ENCODE measurements around the gene SLC4A8.
"Not testable (repeated sequence)": the region's sequence is repeated elsewhere in the genome, so short reads cannot be mapped to it uniquely, and the experiment has no call there.

The SLC4A8 gene

DNA sequence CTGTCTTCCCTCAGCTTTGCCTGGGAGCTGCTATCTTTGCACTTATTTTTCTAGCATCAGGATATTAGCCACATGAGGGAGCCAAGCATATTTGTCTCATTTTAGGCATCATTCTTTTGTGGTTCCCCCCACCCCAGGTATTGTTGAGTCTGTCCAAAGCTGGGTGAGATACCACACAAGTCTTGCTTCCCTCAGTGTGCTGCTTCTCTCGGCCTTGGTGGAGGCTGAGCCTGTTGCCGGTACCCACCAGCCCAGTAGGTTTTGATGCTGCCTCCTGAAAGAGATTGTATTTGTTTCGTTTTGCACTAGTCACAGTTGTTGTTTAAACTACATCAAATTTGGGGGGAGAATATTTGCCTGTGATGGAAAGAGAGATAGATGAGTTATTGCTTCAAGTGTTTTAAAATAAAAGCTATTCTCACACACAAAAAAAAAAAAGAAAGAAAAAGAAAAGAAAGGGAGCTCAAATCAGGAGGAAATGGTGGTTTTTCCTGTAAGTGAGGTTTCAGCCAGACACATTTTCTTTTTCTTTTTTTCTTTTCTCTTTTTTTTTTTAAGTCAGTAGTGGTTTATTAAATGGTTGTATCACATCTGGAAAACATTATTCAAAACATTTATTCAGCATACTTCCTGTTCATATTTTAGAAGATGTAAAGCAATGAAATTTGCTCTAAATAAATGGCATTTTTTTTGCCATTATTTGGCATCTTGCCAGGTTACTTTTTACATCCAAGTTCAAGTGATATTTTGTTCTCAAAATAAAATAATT lies 58.5 kb downstream of the SLC4A8 start:
- no peak for DNase-seq

DNA sequence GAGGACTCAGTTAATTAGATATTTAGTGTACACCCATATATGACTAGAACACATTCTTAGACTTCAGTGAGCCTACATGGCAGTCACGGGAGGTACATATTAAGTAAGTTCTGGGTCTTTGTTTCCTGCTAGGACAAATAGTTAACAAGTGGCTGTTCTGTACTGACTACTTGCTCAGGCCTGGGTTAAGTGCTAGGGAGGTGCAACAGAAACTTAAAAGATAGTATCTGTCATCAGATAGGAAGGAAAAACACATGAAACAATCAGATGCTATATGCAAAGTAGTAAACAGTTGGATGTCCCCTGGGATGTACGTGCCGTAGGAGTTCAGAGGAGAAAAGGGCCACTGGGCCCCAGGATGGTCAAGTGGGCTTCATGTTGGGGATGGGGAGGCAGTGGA lies 59.5 kb downstream of the SLC4A8 start:
- no peak for DNase-seq

DNA sequence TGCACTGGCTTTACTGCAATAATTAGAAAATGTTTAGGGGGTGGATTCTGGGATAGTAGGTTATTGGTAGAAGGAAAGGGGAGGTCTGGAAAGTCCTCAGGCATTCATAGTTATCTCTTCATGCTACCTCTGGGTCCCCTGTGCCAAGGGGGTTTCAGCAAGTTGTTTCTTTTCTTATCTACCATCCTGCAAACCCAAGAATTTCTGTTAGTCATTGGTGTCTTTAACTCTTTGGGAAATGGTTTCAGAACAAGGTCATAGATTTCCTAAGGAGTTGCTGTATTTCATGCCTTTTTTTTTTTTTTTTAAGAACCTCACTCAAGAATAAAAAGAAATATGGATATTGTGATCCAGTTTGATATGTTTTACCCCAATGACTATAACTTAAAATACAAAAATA lies 63.6 kb downstream of the SLC4A8 start:
- DNase-seq: no peak

DNA sequence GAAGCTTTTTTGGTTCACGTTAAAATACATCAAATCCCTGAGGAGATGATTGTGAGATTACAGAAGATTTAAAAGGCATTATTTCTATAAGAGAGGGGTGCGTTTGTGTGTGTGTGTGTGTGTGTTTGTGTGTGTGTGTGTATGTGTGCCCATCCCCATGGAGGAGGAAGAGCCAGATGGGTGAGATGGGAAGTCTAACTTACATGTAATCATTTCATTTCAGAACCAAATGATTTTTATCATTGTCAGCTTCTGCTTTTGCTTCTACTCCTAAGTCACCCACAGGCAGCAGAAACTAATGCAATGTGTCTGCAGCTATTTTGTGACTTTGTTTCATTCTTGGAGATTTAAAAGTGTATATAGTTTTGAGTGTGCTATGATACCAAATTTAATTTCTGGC lies 68.7 kb downstream of the SLC4A8 start:
- DNase-seq: no peak

DNA sequence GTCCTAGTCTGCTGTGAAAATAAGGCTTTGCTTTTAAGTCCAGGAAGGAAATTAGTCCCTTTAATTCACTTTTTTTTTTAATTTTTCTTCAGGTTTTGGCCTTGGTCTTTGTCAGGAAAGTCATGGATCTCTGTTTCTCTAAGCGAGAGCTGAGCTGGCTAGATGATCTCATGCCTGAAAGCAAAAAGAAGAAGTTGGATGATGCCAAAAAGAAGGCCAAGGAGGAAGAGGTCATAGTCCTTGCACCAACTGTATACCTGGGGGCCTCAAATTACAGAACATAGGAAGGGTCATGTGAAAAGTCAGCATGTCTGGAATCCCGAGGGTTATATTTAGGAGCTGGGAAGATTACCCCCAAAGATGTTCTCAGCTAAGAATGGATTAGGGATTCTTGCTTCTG lies 72.3 kb downstream of the SLC4A8 start:
- DNase-seq: no peak

DNA sequence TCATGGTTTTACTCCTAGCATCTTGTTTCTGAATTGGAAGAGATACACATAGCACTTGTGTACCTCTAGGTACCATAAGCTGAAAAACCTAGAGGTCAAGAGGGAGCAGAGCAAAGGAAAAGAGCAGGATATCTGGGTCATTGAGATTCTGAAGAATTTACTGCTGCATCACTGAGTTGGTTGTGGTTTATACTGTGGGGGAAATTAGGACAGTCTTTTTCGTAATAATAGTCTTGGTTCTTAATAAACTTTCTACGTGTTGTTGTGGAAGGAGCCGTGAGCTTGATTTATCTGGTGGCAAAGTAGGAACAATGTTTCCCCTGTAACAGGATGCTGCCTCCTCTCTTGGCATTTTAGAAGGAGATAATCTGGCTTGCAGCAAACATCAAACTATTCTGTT lies 80.2 kb downstream of the SLC4A8 start:
- DNase-seq: no peak

DNA sequence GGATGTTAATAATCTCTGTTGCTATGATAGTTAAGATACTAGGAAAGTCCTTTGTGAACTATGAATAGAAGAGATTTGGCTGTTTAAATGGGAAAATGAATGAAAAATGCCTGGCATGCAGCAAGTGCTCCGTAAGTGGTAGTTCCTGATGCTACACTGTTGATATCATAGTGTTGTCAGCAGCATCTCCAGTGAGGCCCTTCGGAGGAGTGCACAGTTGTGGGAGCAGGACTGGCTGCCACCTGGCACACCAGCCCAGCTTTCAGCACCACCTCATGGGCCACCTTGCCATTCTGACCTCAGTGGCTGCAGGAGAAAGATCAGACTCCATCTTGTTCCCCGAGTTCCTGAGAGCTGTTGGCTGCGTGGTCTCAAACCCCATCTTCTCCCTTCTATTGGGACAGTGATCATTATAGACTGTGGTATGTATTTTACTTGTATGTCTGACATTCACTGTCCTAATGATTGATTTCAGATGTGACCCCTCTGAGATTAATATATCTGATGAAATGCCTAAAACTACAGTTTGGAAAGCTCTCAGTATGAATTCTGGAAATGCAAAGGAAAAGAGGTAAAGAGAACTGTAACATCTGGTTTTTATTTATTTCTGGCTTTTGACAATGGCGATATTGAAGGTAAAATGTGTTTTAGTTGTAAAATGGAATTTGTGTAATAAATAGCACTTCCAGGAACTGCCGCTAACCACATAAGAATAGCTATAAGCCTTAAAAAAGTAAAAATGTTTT lies 80.9 kb downstream of the SLC4A8 start:
- DNase-seq: no peak

DNA sequence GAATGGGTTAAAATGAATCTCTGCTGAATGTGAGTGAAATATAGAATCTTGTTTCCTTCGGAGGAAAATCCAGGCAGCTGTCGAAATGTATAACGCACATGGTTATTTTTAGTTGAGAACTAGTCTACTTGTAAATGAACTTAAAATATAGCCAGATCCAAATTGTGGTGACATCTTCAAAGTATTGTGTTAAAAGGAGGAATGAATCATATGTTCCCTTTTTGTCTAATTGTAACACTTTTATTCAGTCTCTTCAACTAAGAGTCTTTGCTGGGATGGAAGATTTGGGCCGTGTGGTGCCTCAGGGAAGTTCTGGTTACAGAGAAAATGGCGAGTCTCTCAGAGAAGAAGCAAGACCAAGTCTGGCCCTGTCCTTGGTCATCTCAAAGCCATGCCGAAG lies 82.5 kb downstream of the SLC4A8 start:
- no peak for DNase-seq

DNA sequence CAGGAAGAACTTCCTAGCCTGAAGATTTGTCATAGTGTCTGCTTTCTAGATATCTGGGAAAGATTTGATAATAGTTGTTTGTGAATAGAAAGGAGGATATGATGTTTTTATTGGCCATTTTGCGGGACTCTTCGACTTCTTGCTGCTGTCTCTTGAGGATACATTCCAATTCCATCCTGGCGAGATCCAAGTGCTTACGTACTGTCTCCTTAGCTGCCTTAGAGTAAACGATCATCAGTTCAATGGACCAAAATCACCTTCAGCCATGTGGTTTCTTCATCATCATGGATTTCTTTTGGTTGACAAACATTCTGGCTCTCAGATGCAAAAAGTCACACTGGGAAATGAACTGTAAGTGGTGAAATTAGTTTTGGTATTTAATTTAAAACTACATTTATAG lies 83.7 kb downstream of the SLC4A8 start:
- no peak for DNase-seq

DNA sequence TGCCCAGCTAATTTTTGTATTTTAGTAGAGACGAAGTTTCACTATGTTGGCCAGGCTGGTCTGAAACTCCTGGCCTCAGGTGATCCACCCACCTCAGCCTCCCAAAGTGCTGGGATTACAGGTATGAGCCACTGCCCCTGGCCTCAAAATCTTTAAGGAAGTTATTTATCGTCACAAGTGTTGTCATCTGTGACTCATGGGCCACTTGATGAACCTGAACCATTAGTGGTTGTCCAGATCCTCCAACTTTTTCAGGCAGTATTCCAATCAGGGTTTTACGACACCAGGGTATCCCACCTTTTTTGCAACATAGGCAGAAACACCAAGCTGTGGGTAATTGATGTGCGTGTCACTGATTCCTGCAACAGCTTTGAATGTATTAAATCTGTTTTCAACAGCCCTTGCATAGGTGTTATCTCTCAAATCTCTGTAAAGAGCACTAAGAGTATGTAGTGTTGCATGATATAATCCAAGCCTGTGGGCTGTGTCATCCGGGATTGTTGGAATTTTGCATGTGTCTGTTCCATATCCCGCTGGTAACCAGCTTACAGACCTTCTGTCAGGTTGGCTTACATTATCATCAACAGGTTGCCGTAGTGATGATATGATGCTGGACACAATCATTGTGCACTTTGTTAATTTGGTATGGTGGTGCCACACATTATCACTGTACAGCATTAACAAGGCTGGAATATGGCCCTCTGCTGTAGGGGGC lies 87.1 kb downstream of the SLC4A8 start:
- DNase-seq: no peak

DNA sequence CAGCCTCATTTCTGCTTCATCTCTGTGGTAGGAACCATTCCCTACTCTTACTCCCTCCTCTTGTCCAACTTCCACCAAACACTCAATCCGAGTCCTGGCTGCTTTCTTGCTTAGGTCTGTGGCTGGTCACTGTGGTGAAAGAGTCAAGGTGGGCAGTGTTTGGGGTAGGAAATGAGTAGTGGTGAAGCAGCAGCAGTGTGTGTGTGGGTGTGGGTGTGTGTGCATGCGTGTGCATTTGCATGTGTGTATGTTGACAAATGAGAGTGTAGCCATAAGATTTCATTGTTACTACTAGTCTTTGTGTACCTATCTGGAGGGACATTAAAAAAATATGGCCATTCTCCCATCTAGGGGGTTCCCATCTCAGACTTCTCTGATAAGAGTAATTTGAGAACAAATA lies 87.8 kb downstream of the SLC4A8 start:
- DNase-seq: no peak

DNA sequence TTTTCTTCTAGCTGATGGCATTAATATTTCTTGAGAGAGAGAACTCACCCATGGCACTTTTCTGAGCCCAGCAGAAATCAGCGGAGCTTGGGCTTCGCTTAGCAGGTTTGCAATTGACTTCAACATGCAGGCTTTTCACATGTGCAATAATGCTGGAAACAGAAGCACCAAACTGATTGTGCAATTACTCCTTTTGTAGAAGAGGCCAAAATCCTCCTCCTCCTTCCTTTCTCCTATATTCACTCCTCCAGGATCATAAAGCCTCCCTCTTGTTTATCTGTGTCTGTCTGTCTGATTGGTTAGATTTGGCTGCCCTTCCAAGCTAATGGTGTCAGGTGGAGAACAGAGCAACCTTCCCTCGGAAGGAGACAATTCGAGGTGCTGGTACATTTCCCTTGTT lies 90.4 kb downstream of the SLC4A8 start:
- DNase-seq: not testable (repeated sequence)

DNA sequence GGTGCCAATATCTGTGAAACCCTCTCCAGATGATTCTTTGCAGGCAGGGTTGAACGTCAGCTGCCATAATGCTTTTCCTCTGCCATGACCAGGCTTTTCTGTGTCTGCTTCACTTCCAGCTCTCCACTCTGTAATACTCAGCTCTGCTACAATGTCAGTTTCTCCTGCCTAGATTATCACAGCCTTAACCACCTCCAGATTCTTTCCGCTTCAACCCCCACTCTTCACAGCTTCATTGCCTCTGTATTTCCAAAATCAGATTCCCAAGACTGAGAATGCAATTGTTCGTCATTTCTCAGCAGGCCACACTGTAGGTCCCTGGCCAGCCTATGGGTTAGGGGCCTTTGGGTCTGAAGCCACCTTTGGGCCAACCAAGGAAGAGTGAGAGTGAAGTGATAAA lies 92.7 kb downstream of the SLC4A8 start:
- DNase-seq: no peak

DNA sequence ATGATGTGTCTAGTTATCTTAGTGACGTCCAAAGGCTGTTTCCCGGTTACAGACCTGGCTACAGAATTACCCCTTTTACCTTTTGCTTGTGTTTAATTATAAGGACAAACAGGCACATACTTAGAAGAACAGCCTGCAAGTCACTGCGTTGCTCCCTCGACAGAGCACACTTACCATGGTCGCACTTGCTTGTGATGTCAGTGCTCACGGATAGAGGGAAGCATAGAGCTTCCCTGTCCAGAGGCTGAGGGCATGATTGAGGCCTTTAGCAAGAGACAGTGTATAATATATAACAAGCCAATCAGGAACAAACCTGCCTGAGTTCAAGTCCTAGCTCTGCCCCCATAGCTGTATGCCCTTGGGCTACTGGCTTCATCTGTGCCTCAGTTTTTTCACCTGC lies 93.2 kb downstream of the SLC4A8 start:
- DNase-seq: no peak

DNA sequence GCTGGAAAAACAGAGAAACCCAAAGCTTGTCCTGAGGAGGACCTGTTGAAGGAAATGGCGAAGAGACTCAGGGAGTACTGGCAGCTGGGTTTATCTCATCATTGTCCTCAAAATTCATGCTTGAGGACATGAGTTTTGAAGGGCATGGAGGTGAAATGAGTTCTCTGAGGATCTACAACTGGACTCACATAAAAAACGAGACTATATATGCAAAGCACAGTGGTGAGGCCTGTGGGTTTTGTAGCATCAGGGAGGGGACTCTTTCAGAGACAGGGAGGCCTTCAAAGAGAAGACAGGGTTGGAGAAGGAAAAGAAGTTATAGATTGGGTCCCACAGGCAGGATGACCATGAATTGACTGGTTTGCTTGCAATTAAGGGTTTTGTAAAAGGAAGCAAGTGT lies 95.1 kb downstream of the SLC4A8 start:
- no peak for DNase-seq

DNA sequence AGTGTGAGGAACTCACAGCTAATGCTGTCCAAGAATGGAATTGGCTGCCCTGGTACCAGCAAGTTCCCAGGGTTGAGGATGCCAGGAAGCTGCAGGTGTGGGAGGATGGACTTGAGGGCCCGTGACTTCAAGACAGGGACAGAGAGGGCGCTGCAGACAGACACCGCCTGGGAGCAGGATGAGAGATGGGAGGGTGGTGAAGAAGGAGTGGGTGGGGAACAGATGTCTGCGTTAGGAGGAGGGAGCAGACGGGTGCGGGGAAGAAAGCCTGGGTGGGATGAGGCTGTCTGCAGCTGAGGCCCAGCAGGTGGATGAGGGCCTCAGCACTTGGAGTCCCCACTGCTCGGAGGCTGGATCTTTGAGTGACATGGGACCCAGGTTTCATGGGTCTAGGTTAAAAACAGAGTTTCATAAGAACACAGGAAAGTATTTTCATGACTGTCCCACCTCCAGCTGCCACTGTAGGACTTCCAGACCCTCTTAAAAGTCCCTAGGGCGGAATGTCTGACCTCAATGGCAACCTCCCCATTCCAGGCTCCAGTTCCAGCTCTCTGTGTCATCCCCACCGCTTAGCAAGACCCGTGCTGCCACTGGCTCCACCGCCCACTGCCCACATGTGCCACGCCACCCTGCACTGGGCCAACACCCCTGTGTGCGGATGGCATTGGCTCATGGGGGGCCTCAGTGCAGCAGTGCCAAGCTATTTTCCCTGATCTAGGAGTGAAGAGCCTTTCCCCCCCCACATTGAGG lies 96.1 kb downstream of the SLC4A8 start:
- no peak for DNase-seq

DNA sequence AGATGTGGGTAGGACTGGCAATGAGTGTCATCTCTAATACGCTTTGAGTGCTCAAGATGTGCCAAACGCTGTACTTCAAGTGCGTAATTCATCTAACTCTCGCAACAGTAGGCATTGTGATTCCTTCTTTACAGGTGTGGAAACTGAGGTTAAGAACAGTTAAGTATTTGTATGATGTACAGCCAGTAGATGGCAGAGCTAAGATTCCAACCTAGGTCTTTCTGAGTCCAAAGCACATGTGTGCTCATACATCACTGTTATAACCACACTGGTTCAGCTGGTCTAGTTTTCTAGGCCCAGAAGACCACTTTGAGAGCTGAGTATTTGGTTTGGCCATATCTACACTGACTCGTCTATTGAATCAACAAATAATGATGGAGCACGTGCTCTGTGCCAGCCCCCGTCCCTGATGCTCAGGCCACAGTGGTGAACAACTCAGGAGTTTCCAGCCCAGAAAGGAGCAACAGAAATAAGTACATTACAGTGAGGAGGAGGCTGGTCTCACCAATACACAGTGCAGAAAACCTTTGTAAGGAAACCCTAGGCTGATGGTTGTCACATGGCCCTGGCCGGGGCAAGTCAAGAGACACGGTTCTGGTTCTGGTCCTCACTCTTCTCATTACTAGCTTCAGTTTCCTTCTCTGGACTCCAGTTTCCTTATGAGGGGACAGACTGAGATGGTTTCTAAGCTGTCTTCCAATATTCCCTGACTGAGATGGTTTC lies 97.1 kb downstream of the SLC4A8 start:
- no peak for DNase-seq

DNA sequence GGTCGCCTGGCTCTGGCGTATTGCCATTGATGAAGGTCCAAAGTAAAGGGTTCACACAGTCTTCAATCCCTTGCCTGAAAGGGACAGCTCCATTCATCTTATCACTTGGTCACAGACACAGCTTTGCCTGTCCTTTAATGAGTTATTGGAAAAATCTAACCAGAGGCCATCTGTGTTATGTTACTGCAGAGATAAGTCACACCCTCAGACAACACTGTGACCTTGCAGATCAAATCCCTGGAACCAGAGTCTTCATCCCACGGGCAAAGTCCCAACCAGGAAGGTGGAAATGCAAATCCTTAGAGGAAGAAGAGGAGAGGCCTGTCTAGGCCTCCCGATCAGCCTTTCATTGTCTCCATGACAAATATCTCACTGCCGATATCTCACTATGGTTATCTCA lies 98.1 kb downstream of the SLC4A8 start:
- no peak for DNase-seq

DNA sequence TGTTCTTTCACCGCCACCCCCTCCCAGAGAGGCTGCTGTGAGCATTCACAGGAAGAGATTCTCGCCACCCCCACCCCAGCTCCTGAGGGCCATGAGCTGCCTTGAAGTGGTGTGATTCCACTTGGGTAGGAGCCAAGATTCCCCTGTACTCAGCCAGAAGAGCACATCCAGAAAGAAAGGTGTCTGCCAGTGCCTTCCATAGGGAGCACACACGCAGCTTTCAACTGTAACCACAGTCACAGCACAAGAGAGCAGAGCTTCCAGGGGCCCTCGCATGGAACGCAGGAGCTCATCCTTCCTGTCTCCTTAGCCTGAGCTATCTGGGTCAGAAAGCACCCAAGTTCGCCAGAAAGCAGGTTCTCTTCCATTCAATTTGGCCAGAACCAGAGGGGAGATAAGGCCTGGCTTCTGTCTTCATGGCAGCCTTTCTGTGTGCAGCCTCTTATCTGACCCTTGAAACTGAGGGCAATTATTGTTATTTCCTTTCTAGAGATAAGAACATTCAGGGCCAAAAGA lies 99.8 kb downstream of the SLC4A8 start:
- no peak for DNase-seq

DNA sequence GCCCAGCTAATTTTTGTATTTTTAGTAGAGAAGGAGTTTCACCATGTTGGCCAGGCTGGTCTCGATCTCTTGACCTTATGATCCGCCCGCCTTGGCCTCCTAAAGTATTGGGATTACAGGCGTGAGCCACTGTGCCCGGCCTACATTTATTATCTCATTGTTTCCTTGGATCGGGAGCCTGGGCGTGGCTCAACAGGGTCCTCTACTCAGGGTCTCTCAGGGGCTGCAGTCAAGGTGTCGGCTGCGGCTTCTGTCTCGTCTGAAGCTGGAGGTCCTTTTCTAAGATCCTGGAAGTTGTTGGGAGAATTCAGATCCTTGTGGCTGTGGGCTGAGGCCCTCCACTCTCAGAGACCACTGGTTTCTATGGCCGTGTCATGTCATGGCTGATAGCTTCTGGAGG lies 100.9 kb downstream of the SLC4A8 start:
- no peak for DNase-seq

DNA sequence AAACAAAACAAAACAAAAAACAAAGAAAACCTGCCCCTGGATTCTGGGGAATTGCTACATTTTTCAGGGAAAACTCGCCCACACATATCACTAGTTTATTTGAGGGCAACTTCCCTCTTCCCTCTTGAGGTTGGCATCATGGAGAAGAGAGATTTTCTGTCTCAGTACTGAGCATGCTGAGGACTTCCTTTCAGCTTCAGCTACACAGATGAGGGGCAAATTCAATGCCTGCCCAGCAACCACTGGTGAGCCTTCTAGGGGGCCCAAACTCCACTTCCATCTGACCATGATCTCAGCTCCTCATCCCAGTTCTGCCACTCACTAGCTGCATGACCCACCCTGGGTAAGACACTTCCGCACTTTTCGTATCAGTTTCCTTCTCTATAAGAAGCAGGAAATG lies 103.3 kb downstream of the SLC4A8 start:
- DNase-seq: no peak

Measured in NCI-H1105 (cell line).